T-helper 2 cell (primary cell): ENCODE data around the gene IDH3G.
"Not testable (repeated sequence)": the region's sequence is repeated elsewhere in the genome, so short reads cannot be mapped to it uniquely, and the experiment has no call there.

ENCODE experiments used
- DNase-seq, 5 experiments: peaks; one replicate each; pipeline versions ENCODE4 v3.0.0 to v3.0.0-alpha.2; 2012 to 2022

The IDH3G gene

DNA sequence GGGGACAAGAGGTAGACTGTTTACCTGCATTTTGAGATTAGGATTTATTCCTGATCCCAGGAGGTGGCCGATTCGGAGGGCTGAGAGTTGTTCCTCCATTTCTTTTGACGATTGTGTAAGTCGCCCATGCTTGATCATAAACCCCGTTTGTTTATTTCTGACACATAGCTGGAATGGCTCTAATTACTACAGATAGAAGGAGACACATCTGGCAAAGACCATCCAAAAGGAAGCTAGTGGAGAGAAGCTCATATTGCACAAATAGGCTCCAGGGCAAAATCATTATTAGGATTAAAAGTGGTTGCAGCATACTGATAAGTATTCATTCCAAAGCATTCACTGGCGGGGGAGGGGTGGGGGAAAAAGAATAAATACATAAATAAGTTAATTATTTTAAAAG is 47.2 kb downstream of the IDH3G start:
- DNase-seq: not testable (repeated sequence)

DNA sequence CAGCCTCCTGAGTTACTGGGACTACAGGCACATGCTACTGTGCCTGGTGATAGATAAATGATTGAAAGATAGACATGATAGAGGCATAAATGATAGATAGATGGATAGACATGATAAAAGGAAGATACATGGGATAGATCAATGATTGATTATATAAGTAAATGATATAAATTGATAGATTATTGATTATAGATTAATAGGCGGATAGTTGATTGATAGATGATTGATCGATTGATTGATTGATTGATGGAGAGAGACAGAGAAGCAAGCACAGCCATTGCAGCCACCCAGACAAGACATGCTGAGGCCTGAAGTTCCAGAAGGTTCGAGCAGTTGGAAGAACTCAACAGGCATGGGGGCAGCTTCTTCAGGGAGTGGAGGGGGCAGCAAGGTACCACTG is 47.8 kb downstream of the IDH3G start:
- no peak for DNase-seq

DNA sequence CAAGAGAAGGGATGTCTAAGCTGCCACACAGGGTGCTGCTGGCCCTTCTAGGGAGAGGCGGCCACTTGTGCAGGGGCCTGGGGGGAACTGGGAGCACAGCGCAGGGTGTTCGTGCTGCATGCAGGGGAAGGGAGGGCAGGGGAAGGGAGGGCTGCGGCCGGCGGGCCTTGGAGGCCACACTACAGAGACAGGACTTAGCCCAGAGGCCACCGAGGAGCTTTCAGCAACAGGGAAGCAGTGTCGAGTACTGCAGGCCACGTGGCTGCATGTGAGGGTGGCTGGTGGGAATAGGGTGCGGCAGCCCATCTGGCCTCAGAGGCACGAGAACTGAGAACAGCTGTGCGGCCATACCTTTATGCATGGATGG is 49.1 kb downstream of the IDH3G start:
- DNase-seq: not testable (repeated sequence)

DNA sequence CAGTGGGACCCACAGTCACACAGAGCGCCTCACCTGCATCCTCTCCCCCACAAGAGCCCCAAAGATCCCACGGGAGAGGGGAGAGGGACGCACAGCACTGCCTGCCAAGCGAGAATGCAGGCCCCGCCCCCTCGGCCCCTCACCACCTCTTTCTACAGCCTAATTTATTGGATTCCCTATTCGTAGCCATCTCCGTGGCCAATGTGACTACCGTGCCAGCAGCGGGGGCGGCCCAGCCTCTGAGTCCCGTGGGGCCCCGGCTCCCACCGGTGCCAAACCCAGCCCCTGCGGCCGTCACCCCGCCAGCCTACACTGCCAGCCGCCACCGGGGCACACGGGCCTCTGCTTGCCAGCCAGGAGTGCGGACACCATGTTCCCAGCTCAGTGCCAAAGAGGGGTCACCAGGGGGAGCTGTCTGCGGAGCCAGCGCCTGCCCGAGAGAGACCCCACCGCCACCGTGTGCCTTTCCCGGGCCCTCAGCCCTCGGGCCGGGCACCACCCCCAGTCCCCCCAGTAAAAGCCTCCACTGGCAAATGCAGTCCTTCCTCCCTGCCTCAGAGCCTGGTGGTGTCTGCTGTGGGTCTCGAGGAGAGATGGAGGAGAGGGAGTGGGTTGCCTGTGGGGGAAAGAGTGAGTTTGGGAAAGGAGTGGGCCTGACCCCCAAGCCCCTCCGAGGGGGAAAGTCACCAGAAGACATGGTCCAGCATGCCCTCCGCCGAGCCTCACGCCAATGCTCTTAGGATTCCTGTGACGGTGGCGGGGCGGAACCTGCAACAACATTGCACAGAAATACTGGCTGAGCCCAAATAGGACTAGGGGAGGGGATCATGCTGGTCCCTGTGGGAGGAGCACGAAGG is 49.7 kb downstream of the IDH3G start:
- DNase-seq: no peak

DNA sequence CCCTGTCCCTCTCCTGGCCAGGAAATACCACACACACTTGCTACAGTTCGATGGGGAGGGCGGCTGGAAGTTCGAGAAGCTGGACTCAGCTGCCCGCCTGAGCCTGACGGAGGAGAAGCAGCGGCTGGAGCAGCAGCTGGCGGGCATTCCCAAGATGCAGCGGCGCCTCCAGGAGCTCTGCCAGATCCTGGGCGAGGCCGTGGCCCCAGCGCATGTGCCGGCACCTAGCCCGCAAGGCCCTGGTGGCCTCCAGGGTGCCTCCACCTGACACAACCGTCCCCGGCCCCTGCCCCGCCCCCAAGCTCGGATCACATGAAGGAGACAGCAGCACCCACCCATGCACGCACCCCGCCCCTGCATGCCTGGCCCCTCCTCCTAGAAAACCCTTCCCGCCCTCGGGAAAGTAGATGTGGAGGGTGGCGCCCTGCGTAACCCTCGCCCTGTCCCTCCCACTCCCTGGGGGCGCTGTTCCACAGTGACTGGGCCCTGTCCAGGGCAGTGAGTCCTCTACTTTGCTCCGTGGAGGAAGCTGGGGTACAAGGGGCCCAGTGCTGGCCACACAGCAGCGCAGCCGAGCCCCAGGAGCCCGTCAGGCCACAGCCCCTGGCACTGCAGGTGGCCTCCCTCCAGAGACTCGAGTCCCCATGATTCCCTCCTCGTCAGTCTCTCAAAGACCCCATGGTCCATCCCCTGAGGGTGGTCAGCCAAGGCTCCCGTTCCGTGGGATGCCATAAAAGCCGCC is 50.5 kb downstream of the IDH3G start:
- not testable (repeated sequence) for DNase-seq

DNA sequence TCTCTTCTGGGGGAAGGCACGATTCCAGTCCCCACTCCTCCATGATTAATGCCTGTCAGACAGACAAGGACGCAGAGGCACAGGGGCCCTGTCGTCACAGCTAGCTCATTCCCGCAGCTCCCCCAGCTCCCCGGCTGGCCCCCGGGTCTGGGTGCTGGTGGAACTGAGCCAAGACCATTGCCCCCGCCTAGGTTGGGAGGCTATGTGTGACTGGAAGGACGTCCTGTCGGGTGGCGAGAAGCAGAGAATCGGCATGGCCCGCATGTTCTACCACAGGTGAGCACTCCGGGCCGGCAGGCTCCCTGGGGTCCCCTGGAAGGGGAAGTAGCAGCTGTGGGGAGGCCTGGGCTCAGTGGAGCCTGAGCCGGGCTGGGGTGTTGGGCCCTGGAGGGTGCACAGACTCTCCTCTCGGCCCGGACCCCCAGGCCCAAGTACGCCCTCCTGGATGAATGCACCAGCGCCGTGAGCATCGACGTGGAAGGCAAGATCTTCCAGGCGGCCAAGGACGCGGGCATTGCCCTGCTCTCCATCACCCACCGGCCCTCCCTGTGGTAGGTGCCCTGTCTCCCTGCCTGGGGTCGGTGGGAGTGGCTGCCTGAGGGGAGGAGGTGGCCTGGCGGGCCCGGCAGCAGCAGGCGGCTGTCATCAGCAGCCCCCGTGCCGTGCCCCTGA is 51.2 kb downstream of the IDH3G start:
- not testable (repeated sequence) for DNase-seq

DNA sequence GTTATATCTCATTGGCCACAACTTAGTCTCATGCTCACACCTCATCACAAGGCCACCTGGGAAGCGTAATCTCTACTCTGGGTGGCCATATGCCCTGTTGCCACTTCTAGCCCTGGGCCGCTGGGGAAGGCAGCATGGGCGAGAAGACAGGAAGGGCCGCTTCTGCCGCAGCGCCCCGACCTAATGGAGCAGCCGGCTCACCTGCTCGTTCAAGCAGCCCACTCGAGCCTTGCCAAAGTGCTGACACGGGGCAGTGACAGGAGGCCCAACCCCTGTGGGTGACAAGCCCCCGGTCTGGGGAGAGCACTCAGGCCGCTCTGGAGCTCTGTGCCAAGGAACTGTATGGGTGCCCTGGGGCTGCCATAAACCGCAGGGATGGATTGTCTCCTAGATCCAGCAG is 52.1 kb downstream of the IDH3G start:
- not testable (repeated sequence) for DNase-seq

DNA sequence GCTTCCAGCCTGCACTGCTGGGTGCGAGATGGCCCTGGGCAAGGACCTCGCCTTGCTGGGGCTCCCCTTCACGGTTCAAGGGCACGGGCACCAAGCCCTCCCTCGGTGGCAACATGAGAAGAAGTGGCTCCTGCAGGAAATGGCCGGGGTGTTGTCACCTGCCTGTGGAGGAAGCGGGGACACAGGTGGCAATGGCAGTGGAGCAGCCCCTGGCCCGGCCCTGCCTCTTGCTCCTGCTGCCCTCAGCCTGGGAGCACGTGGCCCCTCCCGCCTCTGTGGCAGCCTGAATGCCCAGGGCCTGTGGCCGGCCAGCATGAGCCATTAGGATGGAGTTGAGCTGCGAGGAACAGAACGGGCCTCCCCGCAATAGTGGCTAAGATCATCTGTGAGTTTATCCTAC is 52.7 kb downstream of the IDH3G start:
- DNase-seq: no peak

DNA sequence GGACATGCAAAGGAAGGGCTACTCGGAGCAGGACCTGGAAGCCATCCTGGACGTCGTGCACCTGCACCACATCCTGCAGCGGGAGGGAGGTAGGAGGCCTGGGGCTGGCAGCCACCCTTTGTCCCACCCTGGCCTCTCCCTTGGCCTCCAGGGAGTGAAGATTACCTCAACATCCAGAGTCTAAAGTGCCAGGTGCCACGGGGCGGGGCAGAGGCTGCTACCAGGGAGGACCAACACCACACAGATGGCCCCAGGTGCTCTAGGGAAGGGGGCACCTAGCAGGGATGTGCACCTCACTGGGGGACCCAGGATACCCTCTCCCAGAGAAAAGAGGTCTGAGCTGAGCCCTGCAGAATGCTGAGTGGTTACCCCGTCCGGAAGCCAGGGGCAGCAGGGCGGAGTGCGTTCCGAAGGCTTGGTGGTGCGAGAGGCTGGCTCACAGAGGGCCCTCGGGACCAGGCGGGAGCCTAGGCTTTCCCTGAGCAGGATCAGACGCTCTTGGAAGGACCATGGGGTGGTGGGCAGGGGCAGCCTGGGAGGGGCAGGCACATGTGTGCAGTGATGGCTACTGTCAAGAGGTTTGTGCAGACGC is 53.4 kb downstream of the IDH3G start:
- no peak for DNase-seq

DNA sequence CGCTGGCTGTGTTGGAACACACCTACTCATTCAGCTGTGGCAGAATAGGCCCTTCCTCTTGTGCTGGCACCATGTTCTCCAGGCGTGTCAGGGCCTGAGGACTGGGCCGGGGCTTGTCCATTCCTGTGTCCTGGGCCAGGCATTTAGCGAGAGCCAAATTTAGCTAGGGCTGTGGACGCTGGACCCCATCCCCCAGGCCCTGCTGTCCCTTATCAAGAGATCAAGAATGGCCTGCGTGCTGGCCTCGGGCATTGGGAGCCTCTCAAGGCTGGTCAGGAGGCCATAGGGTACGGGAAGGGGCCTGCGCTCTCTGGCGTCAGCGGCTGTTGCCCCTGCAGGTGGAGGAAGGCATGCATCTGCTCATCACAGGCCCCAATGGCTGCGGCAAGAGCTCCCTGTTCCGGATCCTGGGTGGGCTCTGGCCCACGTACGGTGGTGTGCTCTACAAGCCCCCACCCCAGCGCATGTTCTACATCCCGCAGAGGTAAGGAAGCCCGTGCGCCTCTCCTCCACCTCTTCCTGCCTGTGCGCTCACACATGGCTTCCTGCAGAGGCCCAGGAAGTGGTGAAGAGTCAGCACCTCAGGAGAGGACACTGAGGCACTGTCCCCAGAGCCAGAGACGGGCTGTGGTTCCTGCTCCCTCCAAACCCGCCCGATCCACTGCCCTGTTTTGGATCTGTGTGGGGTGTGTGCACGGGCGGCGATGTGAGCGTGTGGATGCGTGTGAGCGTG is 54.3 kb downstream of the IDH3G start:
- DNase-seq: peak in 1 of 5 experiments; percentile 70

DNA sequence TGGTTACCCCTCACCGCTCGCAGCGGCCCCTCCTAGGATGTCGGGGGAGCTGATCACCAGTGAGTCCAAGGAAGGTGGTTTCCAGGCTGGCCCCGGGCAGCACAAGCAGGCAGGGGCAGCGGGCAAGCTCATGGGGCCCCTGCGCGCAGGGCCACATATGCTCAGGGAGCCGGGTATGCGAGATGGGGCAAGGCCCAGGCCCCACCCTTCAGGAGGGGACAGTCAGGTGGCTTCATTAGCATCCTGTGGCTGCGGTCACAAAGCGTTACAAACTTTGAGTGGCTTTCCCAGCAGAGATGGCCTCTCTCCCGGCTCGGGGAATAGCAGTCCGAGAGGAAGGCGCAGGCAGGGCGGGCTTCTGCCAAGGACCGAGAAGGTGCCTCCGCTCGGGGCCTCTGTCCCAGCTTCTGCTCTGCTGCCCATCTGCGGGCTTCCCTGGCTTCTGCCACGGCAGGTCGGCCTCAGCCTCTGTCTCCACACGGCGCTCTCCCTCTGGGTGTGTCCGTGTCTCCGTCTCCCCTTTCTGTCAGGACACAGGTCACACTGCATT is 56.0 kb downstream of the IDH3G start:
- no peak for DNase-seq

DNA sequence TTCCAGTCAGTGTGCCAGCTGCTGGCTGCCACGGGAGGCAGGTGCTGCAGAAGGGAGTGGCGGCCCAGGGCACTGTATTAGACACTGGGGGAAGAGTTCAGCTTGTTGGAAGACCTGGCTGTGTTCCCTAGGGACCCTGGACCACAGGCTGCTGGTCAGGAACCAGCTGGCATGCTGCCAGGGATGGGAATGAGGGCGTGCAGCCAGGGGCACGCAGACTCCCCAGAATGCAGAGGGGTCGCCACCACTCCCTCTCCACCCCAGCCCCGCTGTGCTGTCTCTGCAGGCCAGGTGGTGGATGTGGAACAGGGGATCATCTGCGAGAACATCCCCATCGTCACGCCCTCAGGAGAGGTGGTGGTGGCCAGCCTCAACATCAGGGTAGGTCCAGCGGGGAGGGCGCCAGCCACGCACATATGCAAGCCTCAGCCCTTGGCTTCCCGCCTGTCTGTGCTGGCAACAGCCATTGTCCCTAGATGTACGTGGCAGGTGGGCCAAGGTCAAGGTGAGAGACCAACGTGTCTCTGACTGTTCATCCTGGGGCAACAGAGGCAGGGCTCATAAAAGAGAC is 57.2 kb downstream of the IDH3G start:
- no peak for DNase-seq

DNA sequence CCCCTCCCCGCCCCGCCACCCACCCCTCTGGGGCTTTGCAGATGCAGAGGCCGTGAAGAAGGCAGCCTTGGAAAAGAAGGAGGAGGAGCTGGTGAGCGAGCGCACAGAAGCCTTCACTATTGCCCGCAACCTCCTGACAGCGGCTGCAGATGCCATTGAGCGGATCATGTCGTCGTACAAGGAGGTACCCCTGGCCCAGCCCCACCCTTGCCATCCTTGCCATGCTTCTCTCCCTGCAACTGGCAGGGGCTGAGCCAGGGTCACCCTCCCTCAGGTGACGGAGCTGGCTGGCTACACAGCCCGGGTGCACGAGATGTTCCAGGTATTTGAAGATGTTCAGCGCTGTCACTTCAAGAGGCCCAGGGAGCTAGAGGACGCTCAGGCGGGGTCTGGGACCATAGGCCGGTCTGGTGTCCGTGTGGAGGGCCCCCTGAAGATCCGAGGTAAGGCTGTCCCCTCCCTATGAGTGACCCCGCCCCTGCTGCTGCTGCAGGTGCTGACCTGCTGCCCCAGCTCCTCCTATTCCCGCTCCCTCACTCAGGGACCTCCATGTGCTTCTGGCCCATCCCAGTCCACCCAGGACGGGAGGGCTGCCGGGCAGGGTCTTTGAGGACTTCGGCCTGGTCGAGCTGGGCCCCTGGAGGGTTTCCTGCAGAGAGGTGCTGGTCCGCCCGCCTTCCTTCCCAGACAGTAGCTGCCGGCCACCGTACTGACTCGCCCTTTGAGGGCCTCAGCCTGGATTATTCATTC is 57.9 kb downstream of the IDH3G start:
- DNase-seq: no peak
